SIG-M5 treated with dmso at 0.1 percent for 504 hours (cell line): Measurements from ENCODE around the gene DENND5B.
"Not testable (repeated sequence)": the region's sequence is repeated elsewhere in the genome, so short reads cannot be mapped to it uniquely, and the experiment has no call there.

Source experiments
- DNase-seq: peaks from one replicate; lab custom pipeline; 2025; ENCODE audit not compliant: unreplicated experiment; lab: John Stamatoyannopoulos, UW

The DENND5B gene

GRCh38 chr12:31594681-31595080 is 3.7 kb upstream of the DENND5B start:
- DNase-seq: no peak

- no peak for DNase-seq
Measured at GRCh38 chr12:31591380-31591901, 505 bp upstream of the DENND5B start.

GRCh38 chr12:31589904-31590641 is 863 bp downstream of the DENND5B start:
- peak; percentile 47 for DNase-seq

- no peak for DNase-seq
Measured at GRCh38 chr12:31589598-31589903, 1.4 kb downstream of the DENND5B start.

- no peak for DNase-seq
Measured at GRCh38 chr12:31588976-31589375, 2.0 kb downstream of the DENND5B start.

GRCh38 chr12:31586728-31587127 is 4.2 kb downstream of the DENND5B start:
- DNase-seq: no peak

GRCh38 chr12:31585895-31586294 is 5.0 kb downstream of the DENND5B start:
- DNase-seq: no peak

GRCh38 chr12:31585271-31585670 is 5.7 kb downstream of the DENND5B start:
- no peak for DNase-seq

- DNase-seq: no peak
Measured at GRCh38 chr12:31584782-31585181, 6.2 kb downstream of the DENND5B start.

- no peak for DNase-seq
Measured at GRCh38 chr12:31583878-31584277, 7.1 kb downstream of the DENND5B start.

GRCh38 chr12:31582155-31582554 is 8.8 kb downstream of the DENND5B start:
- DNase-seq: no peak

GRCh38 chr12:31578632-31579031 is 12.3 kb downstream of the DENND5B start:
- DNase-seq: no peak

- DNase-seq: peak; percentile 72
Measured at GRCh38 chr12:31574803-31575575, 15.9 kb downstream of the DENND5B start.

- not testable (repeated sequence) for DNase-seq
Measured at GRCh38 chr12:31574367-31574766, 16.6 kb downstream of the DENND5B start.

GRCh38 chr12:31572900-31573600 is 17.9 kb downstream of the DENND5B start:
- DNase-seq: no peak

GRCh38 chr12:31570880-31571279 is 20.1 kb downstream of the DENND5B start:
- no peak for DNase-seq

- not testable (repeated sequence) for DNase-seq
Measured at GRCh38 chr12:31569517-31569916, 21.4 kb downstream of the DENND5B start.

- no peak for DNase-seq
Measured at GRCh38 chr12:31568498-31568897, 22.4 kb downstream of the DENND5B start.

GRCh38 chr12:31567029-31567428 is 23.9 kb downstream of the DENND5B start:
- no peak for DNase-seq

GRCh38 chr12:31566547-31566946 is 24.4 kb downstream of the DENND5B start:
- DNase-seq: no peak

- DNase-seq: no peak
Measured at GRCh38 chr12:31562594-31563328, 28.2 kb downstream of the DENND5B start.
